Neural cell (in vitro differentiated cells): ENCODE data around the gene PCDHB6. TPM values are rescaled to one million over a fixed set of nuclear protein-coding genes. Genes with fewer than 3 reads are reported as not detected.
"Not testable (repeated sequence)": the region's sequence is repeated elsewhere in the genome, so short reads cannot be mapped to it uniquely, and the experiment has no call there.

Experiments
- H2AFZ ChIP-seq: fragments of 200-600, 300-800 bp; sonication (generic), shearing (Covaris generic); 2 replicates; pipeline ENCODE4 v1.6.0; 2014; ENCODE audit warnings: low read depth, mild to moderate bottlenecking, antibody characterized with exemption, low read length, moderate library complexity
- H3F3A ChIP-seq: fragments of 200-600 bp; shearing (Covaris generic); 2 replicates; pipeline ENCODE4 v1.6.1; 2016; ENCODE audit warnings: mild to moderate bottlenecking, moderate library complexity, mixed read lengths, antibody characterized with exemption, low read length; ENCODE audit not compliant: insufficient read depth, poor library complexity, severe bottlenecking
- H3K27ac ChIP-seq: fragments of 200-600, 300-800 bp; sonication (generic), shearing (Covaris generic); 2 replicates; pipeline ENCODE4 v1.5.1; 2014; ENCODE audit warnings: mild to moderate bottlenecking, low read length, moderate library complexity
- H3K27me3 ChIP-seq: fragments of 300-800, 200-600 bp; sonication (generic), shearing (Covaris generic); 2 replicates; pipeline ENCODE4 v1.6.0; 2014; ENCODE audit warnings: mild to moderate bottlenecking, low read depth, low read length, moderate library complexity; ENCODE audit not compliant: insufficient read depth
- H3K36me3 ChIP-seq: fragments of 300-800, 200-600 bp; sonication (generic), shearing (Covaris generic); 2 replicates; pipeline ENCODE4 v1.5.1; 2014; ENCODE audit warnings: mild to moderate bottlenecking, antibody characterized with exemption, low read length, moderate library complexity; ENCODE audit not compliant: insufficient read depth
- H3K4me2 ChIP-seq: fragments of 300-800, 200-600 bp; sonication (generic), shearing (Covaris generic); 2 replicates; pipeline ENCODE4 v1.6.0; 2014; ENCODE audit warnings: mild to moderate bottlenecking, low read length
- H3K4me3 ChIP-seq: fragments of 300-800, 200-600 bp; sonication (generic), shearing (Covaris generic); 2 replicates; pipeline ENCODE4 v1.5.1; 2014; ENCODE audit warnings: mild to moderate bottlenecking, low read length, moderate library complexity
- H3K79me2 ChIP-seq: fragments of 200-600 bp; shearing (Covaris generic); replicated peaks from 2 replicates; pipeline ENCODE4 v1.6.0; 2014; ENCODE audit warnings: mild to moderate bottlenecking, low read length, moderate library complexity; ENCODE audit not compliant: insufficient read depth
- H3K9ac ChIP-seq: fragments of 300-800, 200-600 bp; sonication (generic), shearing (Covaris generic); 2 replicates; pipeline ENCODE4 v1.6.1; 2016; ENCODE audit warnings: mild to moderate bottlenecking, low read length, mixed read lengths
- H3K9me2 ChIP-seq: fragments of 200-600 bp; shearing (Covaris generic); 2 replicates; pipeline ENCODE4 v1.6.1; 2016; ENCODE audit warnings: mild to moderate bottlenecking, low read length, mixed read lengths; ENCODE audit not compliant: insufficient read depth
- H3K9me3 ChIP-seq: fragments of 200-600, 300-800 bp; sonication (generic), shearing (Covaris generic); 2 replicates; pipeline ENCODE4 v1.6.1; 2016; ENCODE audit warnings: mild to moderate bottlenecking, mixed run types, low read length, moderate library complexity, mixed read lengths
- H4K20me1 ChIP-seq: fragments of 200-600 bp; shearing (Covaris generic); 2 replicates; pipeline ENCODE4 v1.6.1; 2016; ENCODE audit warnings: mild to moderate bottlenecking, mixed run types; ENCODE audit not compliant: insufficient read depth
- CTCF ChIP-seq: fragments of 450-650 bp; IDR thresholded peaks from 2 replicates; pipeline ENCODE4 v1.5.1; 2014; ENCODE audit warnings: antibody characterized with exemption, mild to moderate bottlenecking, moderate library complexity; ENCODE audit not compliant: poor library complexity, severe bottlenecking
- EP300 ChIP-seq: fragments of 450-650 bp; conservative IDR thresholded peaks from 2 replicates; pipeline ENCODE4 v1.6.1; 2014; ENCODE audit warnings: antibody characterized with exemption, mild to moderate bottlenecking, moderate library complexity; ENCODE audit not compliant: poor library complexity, severe bottlenecking
- EZH2 ChIP-seq: fragments of 200-600, 300-800 bp; shearing (Covaris generic), sonication (generic); IDR thresholded peaks from 2 replicates; pipeline ENCODE4 v1.6.1; 2014; ENCODE audit warnings: antibody characterized with exemption, low read length, borderline replicate concordance, mild to moderate bottlenecking; ENCODE audit not compliant: insufficient read depth, poor library complexity, severe bottlenecking
- MXI1 ChIP-seq: fragments of 450-650 bp; conservative IDR thresholded peaks from 2 replicates; pipeline ENCODE4 v1.6.1; 2014; ENCODE audit warnings: antibody characterized with exemption, mild to moderate bottlenecking; ENCODE audit not compliant: poor library complexity, severe bottlenecking
- POLR2AphosphoS5 ChIP-seq: IDR thresholded peaks from 2 replicates; pipeline ENCODE4 v1.6.1; 2012
- RAD21 ChIP-seq: fragments of 450-650 bp; conservative IDR thresholded peaks from 2 replicates; pipeline ENCODE4 v1.6.1; 2014; ENCODE audit warnings: antibody characterized with exemption, mild to moderate bottlenecking, moderate library complexity
- SMC3 ChIP-seq: fragments of 450-650 bp; conservative IDR thresholded peaks from 2 replicates; pipeline ENCODE4 v1.6.1; 2014; ENCODE audit warnings: antibody characterized with exemption, mild to moderate bottlenecking, moderate library complexity; ENCODE audit not compliant: poor library complexity
- TAF1 ChIP-seq: IDR thresholded peaks from 2 replicates; pipeline ENCODE4 v1.6.1; 2012; ENCODE audit warnings: low read depth
- polyA plus RNA-seq: library from polyadenylated mRNA; depleted of rRNA; stranded (reverse); fragments of >200 nt; gene quantifications from 2 replicates; pipeline ENCODE4 v1.2.3, GENCODE V29; 2014
- TF ChIP-seq, protein P1 (sequence below): IDR thresholded peaks from 2 replicates; pipeline ENCODE4 v1.6.1; 2012; ENCODE audit warnings: borderline replicate concordance

The PCDHB6 gene
- polyA plus RNA-seq, 1 donor from 2014 or later = 1.7 TPM

GRCh38 chr5:141194332-141194731, 44.5 kb downstream of the PCDHB6 start:
- not testable (repeated sequence) for H3K27me3 ChIP-seq, H3F3A ChIP-seq, H3K9ac ChIP-seq, H3K27ac ChIP-seq, H3K9me2 ChIP-seq, H4K20me1 ChIP-seq, H2AFZ ChIP-seq, H3K79me2 ChIP-seq, H3K36me3 ChIP-seq, H3K4me2 ChIP-seq, H3K4me3 ChIP-seq
- peaks cover 21% of the 10 kb centered on the region for H3K9me3 ChIP-seq

- Histone ChIP-seq H3K36me3 (peaks cover 4% of the 10 kb centered on the region), H3K4me3 (no peak overlapping the region), H3K27me3 (no peaks in the 10 kb centered on the region), H3K27ac (no peak overlapping the region), H2AFZ (no peak overlapping the region), H3K9me2 (no peaks in the 10 kb centered on the region), H3K9me3 (peaks cover 31% of the 10 kb centered on the region), H3K79me2 (peaks cover 10% of the 10 kb centered on the region), H3K9ac (no peak overlapping the region), H4K20me1 (no peaks in the 10 kb centered on the region), H3K4me2 (no peak overlapping the region), H3F3A (no peaks in the 10 kb centered on the region)
- TF ChIP-seq POLR2AphosphoS5 (no peak), EP300 (no peak), RAD21 (no peak), SMC3 (no peak), TAF1 (no peak), MXI1 (no peak), EZH2 (no peak), CTCF (no peak)
- TF ChIP-seq, protein P1, sequence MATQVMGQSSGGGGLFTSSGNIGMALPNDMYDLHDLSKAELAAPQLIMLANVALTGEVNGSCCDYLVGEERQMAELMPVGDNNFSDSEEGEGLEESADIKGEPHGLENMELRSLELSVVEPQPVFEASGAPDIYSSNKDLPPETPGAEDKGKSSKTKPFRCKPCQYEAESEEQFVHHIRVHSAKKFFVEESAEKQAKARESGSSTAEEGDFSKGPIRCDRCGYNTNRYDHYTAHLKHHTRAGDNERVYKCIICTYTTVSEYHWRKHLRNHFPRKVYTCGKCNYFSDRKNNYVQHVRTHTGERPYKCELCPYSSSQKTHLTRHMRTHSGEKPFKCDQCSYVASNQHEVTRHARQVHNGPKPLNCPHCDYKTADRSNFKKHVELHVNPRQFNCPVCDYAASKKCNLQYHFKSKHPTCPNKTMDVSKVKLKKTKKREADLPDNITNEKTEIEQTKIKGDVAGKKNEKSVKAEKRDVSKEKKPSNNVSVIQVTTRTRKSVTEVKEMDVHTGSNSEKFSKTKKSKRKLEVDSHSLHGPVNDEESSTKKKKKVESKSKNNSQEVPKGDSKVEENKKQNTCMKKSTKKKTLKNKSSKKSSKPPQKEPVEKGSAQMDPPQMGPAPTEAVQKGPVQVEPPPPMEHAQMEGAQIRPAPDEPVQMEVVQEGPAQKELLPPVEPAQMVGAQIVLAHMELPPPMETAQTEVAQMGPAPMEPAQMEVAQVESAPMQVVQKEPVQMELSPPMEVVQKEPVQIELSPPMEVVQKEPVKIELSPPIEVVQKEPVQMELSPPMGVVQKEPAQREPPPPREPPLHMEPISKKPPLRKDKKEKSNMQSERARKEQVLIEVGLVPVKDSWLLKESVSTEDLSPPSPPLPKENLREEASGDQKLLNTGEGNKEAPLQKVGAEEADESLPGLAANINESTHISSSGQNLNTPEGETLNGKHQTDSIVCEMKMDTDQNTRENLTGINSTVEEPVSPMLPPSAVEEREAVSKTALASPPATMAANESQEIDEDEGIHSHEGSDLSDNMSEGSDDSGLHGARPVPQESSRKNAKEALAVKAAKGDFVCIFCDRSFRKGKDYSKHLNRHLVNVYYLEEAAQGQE = no peak
Measured at GRCh38 chr5:141196363-141196762, 46.5 kb downstream of the PCDHB6 start.
